CD14-positive monocyte (primary cell): ENCODE results near the gene SIPA1L3. TPM values are rescaled to one million over a fixed set of nuclear protein-coding genes. Genes with fewer than 3 reads are reported as not detected.

Experiments
- DNase-seq, 3 donors: peaks; one replicate each; pipeline ENCODE4 v3.0.0-alpha.2; 2011 to 2022
- H2AFZ ChIP-seq: 2 replicates; pipeline ENCODE4 v1.6.0; 2012; ENCODE audit warnings: mild to moderate bottlenecking, low read depth, low read length, inconsistent platforms; ENCODE audit not compliant: insufficient read depth, poor library complexity, severe bottlenecking
- H3K27ac ChIP-seq, 2 donors: 1 replicate in 1 of 2; 2 replicates in 1 of 2; pipeline ENCODE4 v1.5.1; 2012 to 2013; ENCODE audit warnings: low read length in 2 of 2, control low read depth in 1 of 2, inconsistent platforms in 1 of 2, low read depth in 1 of 2, mild to moderate bottlenecking in 1 of 2
- H3K27me3 ChIP-seq, 2 donors: one replicate each; pipeline versions ENCODE4 v1.6.0 to v1.6.1; 2011 to 2013; ENCODE audit warnings: low read length in 2 of 2; ENCODE audit not compliant: control insufficient read depth in 2 of 2, insufficient read depth in 2 of 2
- H3K36me3 ChIP-seq, 2 donors: replicated peaks in 1 of 2; 1 replicate in 1 of 2; 2 replicates in 1 of 2; pipeline versions ENCODE4 v1.5.1 to v1.6.1; 2012 to 2013; ENCODE audit warnings: low read length in 2 of 2, control low read depth in 1 of 2, inconsistent platforms in 1 of 2, mild to moderate bottlenecking in 1 of 2; ENCODE audit not compliant: insufficient read depth in 2 of 2, control insufficient read depth in 1 of 2
- H3K4me1 ChIP-seq, 2 donors: 1 replicate in 1 of 2; 2 replicates in 1 of 2; pipeline versions ENCODE4 v1.5.1 to v1.6.1; 2012 to 2013; ENCODE audit warnings: low read length in 2 of 2, control low read depth in 1 of 2, inconsistent platforms in 1 of 2, mild to moderate bottlenecking in 1 of 2, moderate library complexity in 1 of 2; ENCODE audit not compliant: insufficient read depth in 2 of 2, control insufficient read depth in 1 of 2
- H3K4me2 ChIP-seq: replicated peaks from 2 replicates; pipeline ENCODE3; 2012; ENCODE audit warnings: low read length, moderate library complexity, mild to moderate bottlenecking; ENCODE audit not compliant: poor library complexity, severe bottlenecking; ENCODE audit errors: extremely low read depth
- H3K4me3 ChIP-seq, 3 experiments: fragments of 200-600 bp in 1 of 3; sonication (generic) in 1 of 3; replicated peaks in 1 of 3; 1 replicate in 2 of 3; 2 replicates in 1 of 3; pipeline ENCODE4 v1.5.1; 2011 to 2013; ENCODE audit warnings: low read length in 3 of 3, mild to moderate bottlenecking in 3 of 3, control low read depth in 2 of 3, low read depth in 2 of 3, inconsistent platforms in 1 of 3, moderate library complexity in 1 of 3
- H3K79me2 ChIP-seq: 2 replicates; pipeline ENCODE4 v1.6.0; 2012; ENCODE audit warnings: mild to moderate bottlenecking, control low read depth, inconsistent platforms, low read length, moderate library complexity; ENCODE audit not compliant: insufficient read depth
- H3K9ac ChIP-seq: 2 replicates; pipeline ENCODE4 v1.6.0; 2017; ENCODE audit warnings: low read length, mild to moderate bottlenecking; ENCODE audit not compliant: insufficient read depth, poor library complexity, severe bottlenecking
- H3K9me3 ChIP-seq, 2 donors: replicated peaks in 1 of 2; 1 replicate in 1 of 2; 2 replicates in 1 of 2; pipeline versions ENCODE4 v1.5.1 to v1.6.1; 2012 to 2013; ENCODE audit warnings: low read length in 2 of 2, control low read depth in 1 of 2; ENCODE audit not compliant: control insufficient read depth in 1 of 2, insufficient read depth in 1 of 2
- H4K20me1 ChIP-seq: 2 replicates; pipeline ENCODE4 v1.6.0; 2012; ENCODE audit warnings: mild to moderate bottlenecking, low read length, control low read depth, moderate library complexity; ENCODE audit not compliant: insufficient read depth
- H3K27ac Mint-ChIP-seq, 7 donors: one replicate each; pipeline ENCODE4 v1.8.0; 2020; ENCODE audit warnings: mild to moderate bottlenecking in 7 of 7, mixed read lengths in 7 of 7, moderate library complexity in 6 of 7, inconsistent platforms in 2 of 7
- H3K27me3 Mint-ChIP-seq, 3 donors: one replicate each; pipeline ENCODE4 v1.8.0; 2021 to 2022; ENCODE audit warnings: low read depth in 3 of 3, mild to moderate bottlenecking in 3 of 3, mixed read lengths in 3 of 3, moderate library complexity in 3 of 3, inconsistent platforms in 1 of 3
- H3K36me3 Mint-ChIP-seq, 2 donors: one replicate each; pipeline ENCODE4 v1.8.0; 2020; ENCODE audit warnings: mixed read lengths in 2 of 2, inconsistent platforms in 1 of 2, mild to moderate bottlenecking in 1 of 2
- H3K4me1 Mint-ChIP-seq: one replicate; pipeline ENCODE4 v1.8.0; 2020; ENCODE audit warnings: mild to moderate bottlenecking, mixed read lengths
- H3K4me3 Mint-ChIP-seq, 2 donors: one replicate each; pipeline ENCODE4 v1.8.0; 2020; ENCODE audit warnings: mild to moderate bottlenecking in 2 of 2, mixed read lengths in 2 of 2, moderate library complexity in 1 of 2
- H3K9me3 Mint-ChIP-seq, 7 donors: one replicate each; pipeline ENCODE4 v1.8.0; 2020 to 2022; ENCODE audit warnings: mixed read lengths in 7 of 7, mild to moderate bottlenecking in 6 of 7, moderate library complexity in 6 of 7, inconsistent platforms in 2 of 7
- CTCF ChIP-seq: fragments of 200-600 bp; IDR thresholded peaks from one replicate; pipeline ENCODE4 v1.8.0; 2022; ENCODE audit warnings: antibody characterized with exemption, mild to moderate bottlenecking
- WGBS: methylation state at CpG from one replicate; pipeline ENCODE4 v1.1.5; 2013; ENCODE audit warnings: missing lambda C conversion rate; ENCODE audit not compliant: insufficient coverage; 5-methylcytosine and 5-hydroxymethylcytosine counted together
- intact Hi-C, 2 donors: fragments of 100-400 bp; cut with micrococcal nuclease; formaldehyde crosslinking; loops; one replicate each; pipeline versions ENCODE4 v1.15.0 to v1.15.1; 2023
- polyA plus RNA-seq, 3 donors: library from polyadenylated mRNA; depleted of rRNA in 1 of 3; unstranded in 2 of 3; stranded (reverse) in 1 of 3; fragments of 300-500 nt in 2 of 3; fragments of >200 nt in 1 of 3; fragmentation: Illumina TruSeq in 2 of 3; gene quantifications; 1 replicate in 2 of 3; 2 replicates in 1 of 3; pipeline ENCODE4 v1.2.3, GENCODE V29; 2012 to 2021
- small RNA-seq: library from RNA; depleted of rRNA; stranded (forward); fragments of <200 nt; gene quantifications from one replicate; pipeline ENCODE3, GENCODE V24; 2012; ENCODE audit warnings: low read depth; ENCODE audit not compliant: insufficient read length

The SIPA1L3 gene
- polyA plus RNA-seq, 3 donors, result 0.55 to 4.5 (median 0.99) TPM

DNA sequence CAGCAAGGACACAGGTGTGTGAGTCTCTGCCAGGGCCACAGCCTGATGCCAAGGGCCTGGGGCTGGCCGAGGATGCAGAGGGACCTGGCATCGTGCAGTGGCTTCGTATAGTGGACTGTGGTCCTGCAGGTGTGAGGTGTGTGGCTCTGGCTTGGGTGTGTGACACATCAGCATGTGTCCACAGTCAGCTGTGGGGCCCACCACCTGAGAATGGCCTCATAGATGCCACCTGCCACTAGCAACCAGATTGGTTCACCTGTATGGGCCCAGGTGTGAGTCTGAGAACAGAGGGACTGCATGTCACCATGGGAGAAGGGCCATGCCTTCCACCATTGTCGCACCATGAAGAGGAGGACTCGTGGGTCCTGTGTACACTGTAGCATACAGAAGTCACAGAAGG, 346.8 kb downstream of the SIPA1L3 start:
- no peak overlapping the region for H3K9ac ChIP-seq
- H4K20me1 ChIP-seq, result no peaks in the 10 kb centered on the region
- H3K4me2 ChIP-seq, result no peak overlapping the region
- H3K4me1 Mint-ChIP-seq, result peaks cover 8% of the 10 kb centered on the region
- H3K36me3 ChIP-seq, result no peaks in the 10 kb centered on the region
- peaks cover 2 to 8% of the 10 kb centered on the region in 2 donors for H3K4me1 ChIP-seq
- H3K9me3 Mint-ChIP-seq, result peaks cover 0 to 6% (median 4%) of the 10 kb centered on the region in 7 donors
- H3K4me3 ChIP-seq, result no peak overlapping the region
- H3K9me3 ChIP-seq, result peaks cover 0 to 7% of the 10 kb centered on the region in 2 donors
- no peak for DNase-seq
- no peaks in the 10 kb centered on the region for H3K79me2 ChIP-seq
- intact Hi-C loops, result no loop called here
- H3K4me3 Mint-ChIP-seq, result no peak overlapping the region
- no peak overlapping the region for H2AFZ ChIP-seq
- H3K27ac Mint-ChIP-seq, result no peak overlapping the region
- H3K27ac ChIP-seq, result no peak overlapping the region
- no peak for TF ChIP-seq CTCF
- 93% methylated on average over 5 of the region's 5 CpGs for WGBS
- peaks cover 36 to 64% (median 52%) of the 10 kb centered on the region in 3 donors for H3K27me3 Mint-ChIP-seq
- peaks cover 0 to 2% of the 10 kb centered on the region in 2 donors for H3K36me3 Mint-ChIP-seq
- peaks cover 11 to 41% of the 10 kb centered on the region in 2 donors for H3K27me3 ChIP-seq

- peaks cover 8% of the 10 kb centered on the region for H3K4me1 Mint-ChIP-seq
- peaks cover 36 to 69% (median 51%) of the 10 kb centered on the region in 3 donors for H3K27me3 Mint-ChIP-seq
- Histone ChIP-seq H3K9me3 (peaks cover 0 to 7% of the 10 kb centered on the region in 2 donors), H4K20me1 (no peaks in the 10 kb centered on the region), H3K4me2 (no peak overlapping the region), H3K36me3 (no peaks in the 10 kb centered on the region), H3K9ac (no peak overlapping the region), H3K4me3 (no peak overlapping the region), H3K27me3 (peaks cover 11 to 41% of the 10 kb centered on the region in 2 donors), H3K27ac (no peak overlapping the region), H3K79me2 (no peaks in the 10 kb centered on the region), H2AFZ (peak overlapping the region; percentile 50), H3K4me1 (peaks cover 2 to 8% of the 10 kb centered on the region in 2 donors)
- H3K27ac Mint-ChIP-seq, result peak overlapping the region in 1 of 7 donors; percentile 1
- no peak for DNase-seq
- TF ChIP-seq CTCF, result no peak
- 58% methylated on average over 15 of the region's 17 CpGs for WGBS
- H3K9me3 Mint-ChIP-seq, result peaks cover 0 to 6% (median 4%) of the 10 kb centered on the region in 7 donors
- intact Hi-C loops, result no loop called here
- peak overlapping the region in 1 of 2 donors; percentile 80 for H3K4me3 Mint-ChIP-seq
- peaks cover 0 to 2% of the 10 kb centered on the region in 2 donors for H3K36me3 Mint-ChIP-seq
Measured at GRCh38 chr19:38255383-38256014, 348.5 kb downstream of the SIPA1L3 start.

Small RNAs within 50 kb of the gene (small RNA-seq; reads per million reads assigned to genes)
- not detected for gene RN7SL663P

Other genes with a start within 250 kb of the SIPA1L3 start
- under 1 TPM in 2 of 3 donors, not detected in 1; 0.41 to 0.49 TPM for gene ZNF607, start 187.4 kb upstream of the SIPA1L3 start, polyA plus RNA-seq
- gene ZNF573, start 127.6 kb upstream of the SIPA1L3 start, polyA plus RNA-seq, result 1 to 10 TPM; 1.1 to 3.1 (median 1.5) TPM
- not detected for gene WDR87, start 614 bp upstream of the SIPA1L3 start, polyA plus RNA-seq